B cell (primary cell): ENCODE results near the gene MAN1A2. TPM values are rescaled to one million over a fixed set of nuclear protein-coding genes. Genes with fewer than 3 reads are reported as not detected.

Source experiments
- ATAC-seq: fragments of 200-7000 bp; cut with Tn5 transposase; one replicate; pipeline ENCODE4 v1.10.0; 2021; ENCODE audit warnings: low read depth, mild to moderate bottlenecking, moderate number of reproducible peaks, moderate library complexity
- CTCF ChIA-PET: fragments of 350-600 bp; sonication (Branson Sonifier 250); formaldehyde crosslinking; loops from one replicate; lab custom pipeline; 2021; ENCODE audit warnings: antibody characterized with exemption, inconsistent platforms; lab: Charles Lee
- POLR2A ChIA-PET: fragments of 350-600 bp; sonication (Branson Sonifier 250); formaldehyde crosslinking; loops from one replicate; lab custom pipeline; 2021; ENCODE audit warnings: antibody characterized with exemption; lab: Charles Lee
- DNase-seq: peaks from one replicate; pipeline ENCODE4 v3.0.0; 2013
- H2AFZ ChIP-seq: 2 replicates; pipeline ENCODE4 v1.6.1; 2012; ENCODE audit warnings: mild to moderate bottlenecking, low read depth, low read length; ENCODE audit not compliant: insufficient read depth, poor library complexity, severe bottlenecking
- H3K27ac ChIP-seq, 2 donors: 1 replicate in 1 of 2; 2 replicates in 1 of 2; pipeline ENCODE4 v1.5.1; 2012 to 2013; ENCODE audit warnings: low read length in 2 of 2, mild to moderate bottlenecking in 2 of 2, moderate library complexity in 1 of 2
- H3K27me3 ChIP-seq, 4 experiments: fragments of 200-600 bp in 1 of 4; sonication (generic) in 1 of 4; replicated peaks in 1 of 4; 1 replicate in 2 of 4; 2 replicates in 2 of 4; pipeline versions ENCODE4 v1.6.1 to v1.7.0; 2013 to 2016; ENCODE audit warnings: low read length in 3 of 4, mild to moderate bottlenecking in 2 of 4, mixed read lengths in 1 of 4, moderate library complexity in 1 of 4; ENCODE audit not compliant: insufficient read depth in 4 of 4, control insufficient read depth in 3 of 4; ENCODE audit errors: control extremely low read depth in 1 of 4
- H3K36me3 ChIP-seq, 2 experiments: replicated peaks in 1 of 2; 1 replicate in 1 of 2; 2 replicates in 1 of 2; pipeline versions ENCODE4 v1.6.1 to v1.7.1; 2013; ENCODE audit warnings: low read length in 1 of 2; ENCODE audit not compliant: insufficient read depth in 2 of 2, control insufficient read depth in 1 of 2; ENCODE audit errors: control extremely low read depth in 1 of 2, extremely low read depth in 1 of 2
- H3K4me1 ChIP-seq, 2 donors: fragments of 200-600 bp in 1 of 2; sonication (generic) in 1 of 2; 1 replicate in 1 of 2; 2 replicates in 1 of 2; pipeline versions ENCODE4 v1.5.1 to v1.6.1; 2013 to 2017; ENCODE audit warnings: low read length in 2 of 2; ENCODE audit not compliant: control insufficient read depth in 2 of 2, insufficient read depth in 2 of 2
- H3K4me2 ChIP-seq: replicated peaks from 2 replicates; pipeline ENCODE3; 2012; ENCODE audit warnings: mild to moderate bottlenecking, low read depth, low read length; ENCODE audit not compliant: poor library complexity, severe bottlenecking
- H3K4me3 ChIP-seq, 5 experiments: fragments of 200-600 bp in 1 of 5; sonication (generic) in 1 of 5; 1 replicate in 3 of 5; 2 replicates in 2 of 5; pipeline versions ENCODE4 v1.5.1 to v1.7.0; 2011 to 2016; ENCODE audit warnings: low read length in 4 of 5, mild to moderate bottlenecking in 4 of 5, low read depth in 2 of 5, control low read depth in 1 of 5, moderate library complexity in 1 of 5; ENCODE audit not compliant: insufficient read depth in 1 of 5; ENCODE audit errors: control extremely low read depth in 1 of 5, extremely low read depth in 1 of 5
- H3K79me2 ChIP-seq: fragments of 200-600 bp; sonication (generic); one replicate; pipeline ENCODE4 v1.6.0; 2016; ENCODE audit warnings: low read length; ENCODE audit not compliant: control insufficient read depth, insufficient read depth
- H3K9ac ChIP-seq: fragments of 200-600 bp; sonication (generic); 2 replicates; pipeline ENCODE4 v1.6.1; 2017; ENCODE audit warnings: mild to moderate bottlenecking, low read length, moderate library complexity
- H3K9me3 ChIP-seq, 3 donors: one replicate each; pipeline versions ENCODE4 v1.6.1 to v1.7.1; 2013; ENCODE audit warnings: low read length in 2 of 3; ENCODE audit not compliant: control insufficient read depth in 2 of 3, insufficient read depth in 1 of 3; ENCODE audit errors: control extremely low read depth in 1 of 3
- H4K20me1 ChIP-seq: 2 replicates; pipeline ENCODE4 v1.6.0; 2012; ENCODE audit warnings: mild to moderate bottlenecking, low read length; ENCODE audit not compliant: insufficient read depth, control insufficient read depth, poor library complexity, severe bottlenecking
- H3K27ac Mint-ChIP-seq: one replicate; pipeline ENCODE4 v1.8.0; 2021; ENCODE audit warnings: mixed read lengths
- H3K27me3 Mint-ChIP-seq: one replicate; pipeline ENCODE4 v1.8.0; 2021; ENCODE audit warnings: mixed read lengths
- H3K4me1 Mint-ChIP-seq: one replicate; pipeline ENCODE4 v1.8.0; 2021; ENCODE audit warnings: mixed read lengths
- H3K4me3 Mint-ChIP-seq: one replicate; pipeline ENCODE4 v1.8.0; 2021; ENCODE audit warnings: mixed read lengths
- H3K9me3 Mint-ChIP-seq: one replicate; pipeline ENCODE4 v1.8.0; 2022; ENCODE audit warnings: mixed read lengths; ENCODE audit not compliant: insufficient read depth
- CTCF ChIP-seq: fragments of 200-600 bp; IDR thresholded peaks from one replicate; pipeline ENCODE4 v1.8.0; 2022; ENCODE audit warnings: antibody characterized with exemption, mild to moderate bottlenecking
- EZH2 ChIP-seq: IDR thresholded peaks from 2 replicates; pipeline ENCODE4 v1.6.1; 2012; ENCODE audit warnings: borderline replicate concordance, low read depth, mild to moderate bottlenecking, moderate library complexity, low read length; ENCODE audit not compliant: insufficient read depth, poor library complexity, severe bottlenecking
- WGBS: methylation state at CpG from one replicate; pipeline ENCODE4 v1.1.5; 2013; ENCODE audit warnings: missing lambda C conversion rate; ENCODE audit not compliant: insufficient coverage; 5-methylcytosine and 5-hydroxymethylcytosine counted together
- intact Hi-C: fragments of 100-400 bp; cut with micrococcal nuclease; formaldehyde crosslinking; loops from one replicate; pipeline ENCODE4 v1.10.0; 2022
- polyA plus RNA-seq: library from polyadenylated mRNA; depleted of rRNA; stranded (reverse); fragments of >200 nt; gene quantifications from 2 replicates; pipeline ENCODE4 v1.2.3, GENCODE V29; 2012
- total RNA-seq, 2 donors: library from RNA; stranded (reverse); fragments of 120-200 nt in 1 of 2; gene quantifications; 1 replicate in 1 of 2; 2 replicates in 1 of 2; pipeline versions ENCODE4 v1.2.3 to v1.2.4, GENCODE V29; 2013 to 2022

The MAN1A2 gene
- total and polyA plus RNA-seq, 2 donors (not counting 1 experiment from before 2014, with no cell fraction given) = 4.6 to 55.6 TPM

GRCh38 chr1:117370071-117370470 is 2.8 kb downstream of the MAN1A2 start:
- Mint-ChIP-seq H3K9me3 (no peaks in the 10 kb centered on the region), H3K4me1 (peaks cover 70% of the 10 kb centered on the region), H3K4me3 (peak overlapping the region; percentile 77), H3K27me3 (no peaks in the 10 kb centered on the region), H3K27ac (peak overlapping the region; percentile 7)
- H3K9ac ChIP-seq = peak overlapping the region; percentile 85
- no peak overlapping the region for H3K27ac ChIP-seq
- DNase-seq = no peak
- H3K4me3 ChIP-seq = peak overlapping the region in 1 of 5 experiments; percentile 2
- H3K36me3 ChIP-seq = no peaks in the 10 kb centered on the region
- TF ChIP-seq CTCF (no peak), EZH2 (no peak)
- WGBS = 71% methylated on average over 2 of the region's 2 CpGs
- intact Hi-C loops = no loop called here
- peaks cover 87% of the 10 kb centered on the region for H3K79me2 ChIP-seq
- peak overlapping the region; percentile 84 for H3K4me2 ChIP-seq
- H3K27me3 ChIP-seq = no peaks in the 10 kb centered on the region
- no peak overlapping the region for H2AFZ ChIP-seq
- H4K20me1 ChIP-seq = peaks cover 13% of the 10 kb centered on the region
- ChIA-PET POLR2A (no interaction called here), CTCF (interaction anchor here (1.0 kb wide), 1 partner anchor 164 kb away, joined by 3 read pairs; no protein-coding TSS in a partner anchor)
- no peak for ATAC-seq
- H3K4me1 ChIP-seq = peaks cover 34 to 36% of the 10 kb centered on the region in 2 donors
- no peaks in the 10 kb centered on the region for H3K9me3 ChIP-seq

- no peaks in the 10 kb centered on the region for H3K9me3 Mint-ChIP-seq
- intact Hi-C loops = no loop called here
- no peaks in the 10 kb centered on the region for H3K27me3 ChIP-seq
- TF ChIP-seq CTCF = no peak
- no peak for TF ChIP-seq EZH2
- DNase-seq (no peak), ATAC-seq (no peak)
- peaks cover 31 to 32% of the 10 kb centered on the region in 2 donors for H3K4me1 ChIP-seq
- H3K79me2 ChIP-seq = peaks cover 87% of the 10 kb centered on the region
- peak overlapping the region in 1 of 5 experiments; percentile 2 for H3K4me3 ChIP-seq
- peaks cover 13% of the 10 kb centered on the region for H4K20me1 ChIP-seq
- CTCF ChIA-PET = no interaction called here
- H3K9me3 ChIP-seq = no peaks in the 10 kb centered on the region
- no peaks in the 10 kb centered on the region for H3K27me3 Mint-ChIP-seq
- H3K4me2 ChIP-seq = peak overlapping the region; percentile 84
- H3K9ac ChIP-seq = no peak overlapping the region
- H3K27ac Mint-ChIP-seq = no peak overlapping the region
- H3K4me3 Mint-ChIP-seq = peak overlapping the region; percentile 77
- POLR2A ChIA-PET = no interaction called here
- no peak overlapping the region for H2AFZ ChIP-seq
- no peak overlapping the region for H3K27ac ChIP-seq
- peaks cover 70% of the 10 kb centered on the region for H3K4me1 Mint-ChIP-seq
- H3K36me3 ChIP-seq = no peaks in the 10 kb centered on the region
Observed at GRCh38 chr1:117370509-117370908, 3.3 kb downstream of the MAN1A2 start.
